ENCODE data around the gene ZMYND11. TPM values are rescaled to one million over a fixed set of nuclear protein-coding genes. Genes with fewer than 3 reads are reported as not detected.

Gene ZMYND11
- 38.6 and 41.2 TPM in 2 replicates for total RNA-seq

DNA sequence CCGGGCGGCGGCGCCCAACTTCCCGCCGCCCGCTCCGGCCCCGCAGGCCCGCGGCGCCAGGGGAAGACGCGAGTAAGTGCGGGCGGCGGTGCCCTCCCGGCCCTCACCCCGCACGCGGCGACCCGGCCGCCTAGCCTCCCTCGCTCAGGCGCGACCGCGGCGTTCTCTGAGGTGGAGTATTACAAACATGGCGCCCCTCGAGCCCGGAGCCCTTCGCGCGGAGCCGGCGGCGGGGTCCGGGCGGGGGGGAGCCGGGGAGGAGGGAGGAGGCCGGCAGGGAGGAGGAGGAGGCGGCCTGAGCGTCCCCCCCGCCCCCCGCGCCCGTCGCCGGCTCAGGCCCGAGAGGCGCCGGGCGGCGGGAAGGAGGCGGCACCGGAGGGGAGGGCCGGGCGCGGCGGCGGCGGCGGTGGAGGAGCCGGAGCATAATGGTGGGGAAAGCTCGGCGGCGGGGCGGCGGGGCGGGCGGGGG is at the start of gene ZMYND11:
Gene ZMYND11, plus strand, starts transcription at position 324 of the 469 bp plus-strand sequence. CDS start 44,558 bp downstream, outside the sequence.

Small RNAs within 50 kb of the gene (small RNA-seq; reads per million reads assigned to genes)
- not detected for gene RNA5SP297
- gene RNA5SP298: 0.29 reads per million, percentile 5 among the genes with 10 or more reads in this experiment

Other genes with a start within 250 kb of the ZMYND11 start
- gene TUBB8, start 86.2 kb upstream of the ZMYND11 start, total RNA-seq: not detected in 2 replicates